ENCODE data around the gene SHISA8. TPM values are rescaled to one million over a fixed set of nuclear protein-coding genes. Genes with fewer than 3 reads are reported as not detected.
"Not testable (repeated sequence)": the region's sequence is repeated elsewhere in the genome, so short reads cannot be mapped to it uniquely, and the experiment has no call there.

The SHISA8 gene
- total RNA-seq, 6 donors from 2014 or later: 0.17 TPM; not detected in 5

DNA sequence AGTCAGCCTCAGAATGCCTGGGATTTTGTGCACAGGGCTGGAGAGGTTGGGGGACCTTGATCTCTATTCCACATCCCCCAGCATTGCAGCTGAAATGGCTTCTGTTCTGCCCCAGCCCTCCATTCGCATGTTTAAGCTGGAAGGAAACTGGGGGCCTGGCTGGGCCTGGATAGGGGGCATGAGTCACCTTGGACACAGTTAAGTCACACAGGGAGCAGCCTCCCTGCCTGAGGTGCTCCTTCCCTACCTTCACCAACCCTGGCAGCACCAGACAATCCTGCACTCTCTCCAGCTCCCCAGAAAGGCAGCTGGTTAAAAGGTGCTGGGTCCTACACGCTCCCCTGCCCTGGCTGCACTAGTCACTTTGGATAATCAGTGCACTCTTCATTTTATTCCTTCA lies 37.8 kb upstream of the SHISA8 start:
- DNase-seq (no peak), ATAC-seq (ENCODE audit: low FRiP score in 2 of 2) (no peak)
- no peak overlapping the region for H3K4me3 ChIP-seq
- WGBS, 2 donors: 90 to 100% methylated on average over 1 to 2 of the region's 2 CpGs
- peaks cover 3 to 5% (median 4%) of the 10 kb centered on the region in 4 donors for H3K4me1 ChIP-seq
- TF ChIP-seq EP300 (IDR thresholded peaks at IDR 0.05): no peak
- H3K27me3 ChIP-seq: no peaks in the 10 kb centered on the region
- H3K27ac ChIP-seq: no peak overlapping the region
- H3K9me3 ChIP-seq: no peaks in the 10 kb centered on the region
- H3K36me3 ChIP-seq: no peaks in the 10 kb centered on the region

DNA sequence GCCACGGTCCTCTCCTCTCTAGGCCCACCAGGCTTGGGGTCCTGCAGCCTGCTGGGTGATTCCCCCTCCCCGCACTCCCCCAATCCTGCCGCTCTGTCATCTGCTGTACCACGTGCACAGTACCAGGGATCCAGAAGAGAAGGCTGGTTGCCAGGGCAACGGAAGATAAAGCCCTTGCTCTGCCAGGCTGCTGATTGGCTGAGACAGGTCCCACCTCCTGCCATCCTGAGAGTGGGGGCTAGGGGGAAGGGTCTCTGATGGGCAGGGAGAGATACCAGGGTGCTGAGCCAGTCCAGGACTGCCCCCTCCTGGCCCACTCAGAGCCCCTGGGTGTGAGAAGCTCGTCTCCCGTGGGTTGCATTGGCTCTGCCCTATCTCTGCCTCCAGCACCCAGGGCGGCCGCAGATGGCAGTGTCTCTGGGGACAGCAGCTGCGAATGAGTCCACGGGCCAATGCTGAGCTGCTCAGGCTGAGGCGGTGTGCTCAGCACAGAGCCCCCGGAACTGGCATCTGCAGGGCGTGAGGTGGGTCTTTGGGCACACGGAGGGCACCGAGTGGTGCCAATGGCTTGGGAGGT lies 37.1 kb upstream of the SHISA8 start, which contains the start of gene SMIM45:
TSS of gene SMIM45 (plus strand) at position 253 of the 577 bp plus-strand sequence.
- Histone ChIP-seq H3K27ac (no peak within 1 kb of the TSS), H3K9me3 (no peaks in the 10 kb centered on the region), H3K4me3 (no peak within 1 kb of the TSS), H3K36me3 (no peaks in the 10 kb centered on the region), H3K27me3 (no peaks in the 10 kb centered on the region), H3K4me1 (peaks cover 0 to 4% (median 2%) of the 10 kb centered on the region in 4 donors)
- 55 to 82% methylated on average over 10 to 13 of the region's 16 CpGs for WGBS, 2 donors
- no peak for TF ChIP-seq POLR2A (IDR thresholded peaks at IDR 0.05)
- TF ChIP-seq EP300 (IDR thresholded peaks at IDR 0.05): no peak
- TF ChIP-seq POLR2AphosphoS5 (IDR thresholded peaks at IDR 0.05): no peak
- TF ChIP-seq, protein P1, sequence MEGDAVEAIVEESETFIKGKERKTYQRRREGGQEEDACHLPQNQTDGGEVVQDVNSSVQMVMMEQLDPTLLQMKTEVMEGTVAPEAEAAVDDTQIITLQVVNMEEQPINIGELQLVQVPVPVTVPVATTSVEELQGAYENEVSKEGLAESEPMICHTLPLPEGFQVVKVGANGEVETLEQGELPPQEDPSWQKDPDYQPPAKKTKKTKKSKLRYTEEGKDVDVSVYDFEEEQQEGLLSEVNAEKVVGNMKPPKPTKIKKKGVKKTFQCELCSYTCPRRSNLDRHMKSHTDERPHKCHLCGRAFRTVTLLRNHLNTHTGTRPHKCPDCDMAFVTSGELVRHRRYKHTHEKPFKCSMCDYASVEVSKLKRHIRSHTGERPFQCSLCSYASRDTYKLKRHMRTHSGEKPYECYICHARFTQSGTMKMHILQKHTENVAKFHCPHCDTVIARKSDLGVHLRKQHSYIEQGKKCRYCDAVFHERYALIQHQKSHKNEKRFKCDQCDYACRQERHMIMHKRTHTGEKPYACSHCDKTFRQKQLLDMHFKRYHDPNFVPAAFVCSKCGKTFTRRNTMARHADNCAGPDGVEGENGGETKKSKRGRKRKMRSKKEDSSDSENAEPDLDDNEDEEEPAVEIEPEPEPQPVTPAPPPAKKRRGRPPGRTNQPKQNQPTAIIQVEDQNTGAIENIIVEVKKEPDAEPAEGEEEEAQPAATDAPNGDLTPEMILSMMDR (IDR thresholded peaks at IDR 0.05): no peak
- DNase-seq: peak in 1 of 2 donors; percentile 72
- ATAC-seq (ENCODE audit: low FRiP score in 2 of 2): no peak

DNA sequence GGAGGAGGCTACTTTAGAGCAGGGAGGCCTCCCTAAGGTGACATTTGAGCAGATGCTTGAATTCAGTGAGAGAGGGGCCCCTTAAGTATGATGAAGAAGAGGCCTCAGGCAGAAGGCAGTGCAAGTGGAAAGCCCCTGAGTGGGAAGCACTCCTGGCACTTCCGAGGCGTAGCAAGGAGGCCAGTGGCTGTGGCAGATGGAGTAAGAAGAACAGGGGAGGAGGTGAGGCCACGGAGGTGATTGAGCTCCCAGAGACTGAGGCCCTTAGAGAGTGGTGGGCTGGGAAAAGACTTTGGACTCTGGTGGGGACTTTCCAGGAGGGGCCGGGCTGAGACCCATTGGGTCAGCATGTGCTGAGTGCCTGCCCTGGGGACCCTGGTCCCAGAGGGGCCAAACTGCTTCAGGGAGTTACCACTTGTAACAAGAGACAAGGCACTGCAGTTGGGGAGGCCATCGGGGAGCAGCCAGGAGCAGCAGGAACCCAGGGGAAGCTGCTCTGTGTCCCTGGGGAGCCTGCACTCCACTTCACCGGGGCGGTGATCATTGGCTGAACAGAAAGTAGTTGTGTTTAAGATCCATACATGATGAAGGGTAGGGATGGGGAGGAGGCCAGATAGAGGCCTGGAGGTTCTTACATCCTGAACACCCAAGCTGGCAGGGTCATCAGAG lies 34.6 kb upstream of the SHISA8 start:
- Histone ChIP-seq H3K27me3 (no peaks in the 10 kb centered on the region), H3K36me3 (no peaks in the 10 kb centered on the region), H3K4me3 (no peak overlapping the region), H3K4me1 (peaks cover 8 to 16% (median 14%) of the 10 kb centered on the region in 4 donors), H3K9me3 (no peaks in the 10 kb centered on the region), H3K27ac (no peak overlapping the region)
- TF ChIP-seq, protein P1 (IDR thresholded peaks at IDR 0.05): no peak
- TF ChIP-seq EP300 (IDR thresholded peaks at IDR 0.05) (no peak), POLR2A (IDR thresholded peaks at IDR 0.05) (no peak), POLR2AphosphoS5 (IDR thresholded peaks at IDR 0.05) (no peak)
- no peak for DNase-seq
- WGBS, 2 donors: 90 to 95% methylated on average over 7 of the region's 7 CpGs
- ATAC-seq (ENCODE audit: low FRiP score in 2 of 2): no peak

DNA sequence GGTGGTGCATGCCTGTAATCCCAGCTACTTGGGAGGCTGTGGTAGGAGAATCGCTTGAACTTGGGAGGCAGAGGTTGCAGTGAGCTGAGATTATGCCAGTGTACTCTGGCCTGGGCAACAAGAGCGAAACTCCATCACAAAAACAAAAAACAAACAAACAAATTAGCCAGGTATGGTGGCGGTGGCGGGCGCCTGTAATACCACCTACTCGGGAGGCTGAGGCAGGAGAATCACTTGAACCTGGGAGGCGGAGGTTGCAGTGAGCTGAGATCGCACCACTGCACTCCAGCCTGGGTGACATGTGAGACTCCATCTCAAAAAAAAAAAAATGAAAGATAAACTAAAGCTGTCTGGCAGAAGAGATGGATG lies 34.0 kb upstream of the SHISA8 start:
- H3K27ac ChIP-seq; H3K9me3 ChIP-seq; ATAC-seq (ENCODE audit: low FRiP score in 2 of 2); H3K4me3 ChIP-seq; H3K36me3 ChIP-seq; H3K27me3 ChIP-seq; DNase-seq: not testable (repeated sequence)
- H3K4me1 ChIP-seq: peaks cover 8 to 16% (median 14%) of the 10 kb centered on the region in 4 donors
- WGBS, 2 donors: 85 to 94% methylated on average over 8 of the region's 8 CpGs

DNA sequence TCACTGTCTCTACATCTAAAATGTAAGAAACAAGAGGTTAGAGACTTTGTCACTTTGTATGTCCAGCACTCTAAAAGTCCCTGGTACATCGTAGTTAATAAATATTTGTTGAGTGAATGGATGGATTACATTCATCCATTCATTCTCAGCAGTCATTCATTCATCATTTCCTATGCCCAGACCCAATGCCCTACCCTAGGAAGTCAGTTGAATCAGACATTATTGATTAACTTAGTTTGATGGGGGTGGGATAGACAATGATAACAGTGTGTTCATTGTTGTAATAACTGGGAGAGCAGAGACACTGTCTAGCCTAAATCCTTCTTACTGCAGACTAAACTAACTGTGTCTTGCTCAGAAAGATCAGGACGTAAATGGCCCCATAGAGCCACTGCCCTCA lies 33.3 kb upstream of the SHISA8 start:
- WGBS, 2 donors: 93 to 94% methylated on average over 2 of the region's 2 CpGs
- Histone ChIP-seq H3K27ac (no peak overlapping the region), H3K36me3 (no peaks in the 10 kb centered on the region), H3K4me1 (peaks cover 8 to 16% (median 14%) of the 10 kb centered on the region in 4 donors), H3K9me3 (no peaks in the 10 kb centered on the region), H3K27me3 (no peaks in the 10 kb centered on the region), H3K4me3 (no peak overlapping the region)
- DNase-seq (no peak), ATAC-seq (ENCODE audit: low FRiP score in 2 of 2) (no peak)
- TF ChIP-seq POLR2A (IDR thresholded peaks at IDR 0.05): no peak
- no peak for TF ChIP-seq POLR2AphosphoS5 (IDR thresholded peaks at IDR 0.05)
- TF ChIP-seq, protein P1 (IDR thresholded peaks at IDR 0.05): no peak
- no peak for TF ChIP-seq EP300 (IDR thresholded peaks at IDR 0.05)

Data from upper lobe of left lung (tissue), 6 donors.